K562 (cell line): ENCODE results near the gene ZFP82. TPM values are rescaled to one million over a fixed set of nuclear protein-coding genes. Genes with fewer than 3 reads are reported as not detected.
A peak's percentile ranks its signal among the peaks of the same experiment; 100 is the strongest.

Experiments
- ATAC-seq: fragments of 200-7000 bp; cut with Tn5 transposase; 3 replicates; pipeline ENCODE4 v1.9.1; 2020; ENCODE audit warnings: moderate library complexity
- BruUV-seq: library from RNA; stranded (reverse); fragments of 400-500 nt; replicated peaks from 2 replicates; lab custom pipeline; 2021; lab: Mats Ljungman, UMichigan
- CTCF ChIA-PET: fragments of 300-600 bp; formaldehyde crosslinking; extraction: SDS; loops from one replicate; lab custom pipeline; 2021; ENCODE audit warnings: low intra/inter-chr PET ratio; lab: Yijun Ruan, JAX
- POLR2A ChIA-PET: fragments of 300-600, 350-650 bp; sonication (Branson Sonifier 250); formaldehyde crosslinking; extraction: SDS; loops from one replicate; lab custom pipeline; 2021; ENCODE audit warnings: antibody characterized with exemption, inconsistent platforms; lab: Yijun Ruan, JAX
- DNase-seq, 4 experiments: peaks; one replicate each; pipeline versions ENCODE4 v3.0.0 to v3.0.0-alpha.2; 2011 to 2018; ENCODE audit warnings: low spot score in 3 of 4, mixed read lengths in 3 of 4; ENCODE audit errors: extremely low read depth in 1 of 4
- FAIRE-seq: peaks from 2 replicates; lab custom pipeline; 2011; peaks lifted over from hg19 to GRCh38; lab: Jason Lieb, UNC
- H2AFZ ChIP-seq: 2 replicates; pipeline ENCODE4 v1.6.0; 2011; ENCODE audit warnings: low read depth, low read length, control low read depth, inconsistent platforms
- H3K27ac ChIP-seq: fragments of 200-600 bp; 3 replicates; pipeline ENCODE4 v1.8.0; 2011; ENCODE audit warnings: low read depth, mild to moderate bottlenecking, control low read depth, inconsistent platforms, low read length, moderate library complexity, mixed read lengths; ENCODE audit errors: extremely low read depth
- H3K27me3 ChIP-seq, 2 experiments: fragments of 300-600 bp in 1 of 2; 2 replicates in 1 of 2; 3 replicates in 1 of 2; pipeline versions ENCODE4 v1.6.0 to v1.8.0; 2011; ENCODE audit warnings: inconsistent platforms in 2 of 2, low read length in 2 of 2, mild to moderate bottlenecking in 1 of 2, mixed read lengths in 1 of 2, moderate library complexity in 1 of 2; ENCODE audit not compliant: control insufficient read depth in 2 of 2, insufficient read depth in 2 of 2
- H3K36me3 ChIP-seq: fragments of 300-600 bp; 3 replicates; pipeline ENCODE4 v1.8.0; 2011; ENCODE audit warnings: mild to moderate bottlenecking, low read length, inconsistent platforms; ENCODE audit not compliant: control insufficient read depth, insufficient read depth
- H3K4me1 ChIP-seq, 2 experiments: fragments of 200-600 bp in 1 of 2; replicated peaks in 1 of 2; 2 replicates in 1 of 2; 3 replicates in 1 of 2; pipeline versions ENCODE4 v1.5.1 to v1.8.0; 2011; ENCODE audit warnings: inconsistent platforms in 2 of 2, low read length in 2 of 2, mild to moderate bottlenecking in 1 of 2, mixed read lengths in 1 of 2, moderate library complexity in 1 of 2; ENCODE audit not compliant: control insufficient read depth in 2 of 2, insufficient read depth in 2 of 2
- H3K4me2 ChIP-seq: 2 replicates; pipeline ENCODE4 v1.6.1; 2011; ENCODE audit warnings: low read length, control low read depth, inconsistent platforms, mixed read lengths; ENCODE audit not compliant: insufficient read depth
- H3K4me3 ChIP-seq: fragments of 200-600 bp; sonication (generic), shearing (Covaris generic); 2 replicates; pipeline ENCODE4 v1.5.1; 2016; ENCODE audit warnings: control low read depth, inconsistent platforms
- H3K79me2 ChIP-seq: fragments of 200-600 bp; 3 replicates; pipeline ENCODE4 v1.8.0; 2011; ENCODE audit warnings: low read length, inconsistent platforms; ENCODE audit not compliant: control insufficient read depth, insufficient read depth
- H3K9ac ChIP-seq, 2 experiments: 2 replicates each; pipeline versions ENCODE4 v1.6.0 to v1.6.1; 2011; ENCODE audit warnings: low read depth in 2 of 2, low read length in 2 of 2, control low read depth in 1 of 2, inconsistent platforms in 1 of 2, mild to moderate bottlenecking in 1 of 2, mixed read lengths in 1 of 2; ENCODE audit not compliant: insufficient read depth in 1 of 2
- H3K9me1 ChIP-seq: one replicate; pipeline ENCODE4 v1.6.0; 2011; ENCODE audit warnings: inconsistent platforms, mild to moderate bottlenecking, low read length, moderate library complexity; ENCODE audit not compliant: control insufficient read depth, insufficient read depth
- H3K9me3 ChIP-seq: replicated peaks from 2 replicates; pipeline ENCODE4 v1.5.1; 2011; ENCODE audit warnings: low read depth, low read length, inconsistent platforms; ENCODE audit not compliant: control insufficient read depth, insufficient read depth
- H4K20me1 ChIP-seq: replicated peaks from 2 replicates; pipeline ENCODE4 v1.6.1; 2011; ENCODE audit warnings: low read length, inconsistent platforms, mixed read lengths; ENCODE audit not compliant: control insufficient read depth, insufficient read depth
- IRF2 ChIP-seq: sonication (generic); formaldehyde crosslinking; IDR thresholded peaks from 2 replicates; pipeline ENCODE4 v1.8.1; 2022; ENCODE audit warnings: mild to moderate bottlenecking, missing genetic modification reagents
- KDM4B ChIP-seq, 2 experiments: fragments of 450-650 bp in 1 of 2; sonication (generic) in 1 of 2; IDR thresholded peaks; 2 replicates each; pipeline ENCODE4 v1.6.1; 2016 to 2017; ENCODE audit warnings: borderline replicate concordance in 2 of 2, antibody characterized with exemption in 1 of 2, low read depth in 1 of 2, mild to moderate bottlenecking in 1 of 2
- MBD2 ChIP-seq: sonication (generic); IDR thresholded peaks from 2 replicates; pipeline ENCODE4 v1.6.1; 2016; ENCODE audit warnings: low read depth, borderline replicate concordance
- MXI1 ChIP-seq: IDR thresholded peaks from 2 replicates; pipeline ENCODE4 v1.6.1; 2011; ENCODE audit warnings: low read depth, mild to moderate bottlenecking, improper control_type of control experiment, low read length
- NR3C1 ChIP-seq: sonication (generic); formaldehyde crosslinking; IDR thresholded peaks from 2 replicates; pipeline ENCODE4 v1.8.1; 2022; ENCODE audit warnings: missing genetic modification reagents
- REST ChIP-seq, 2 experiments: fragments of 450-650 bp; formaldehyde crosslinking in 1 of 2; IDR thresholded peaks; 2 replicates each; pipeline versions ENCODE4 v1.4.0 to v1.6.1; 2014 to 2020; ENCODE audit warnings: mild to moderate bottlenecking in 2 of 2, borderline replicate concordance in 1 of 2, low read depth in 1 of 2
- SMARCC2 ChIP-seq: fragments of 450-650 bp; IDR thresholded peaks from 2 replicates; pipeline ENCODE4 v1.6.1; 2017; ENCODE audit warnings: antibody characterized with exemption, moderate library complexity, mild to moderate bottlenecking, low read depth
- TRIM28 ChIP-seq: fragments of 450-650 bp; IDR thresholded peaks from 2 replicates; pipeline ENCODE4 v1.6.1; 2017
- ZNF12 ChIP-seq: sonication (generic); formaldehyde crosslinking; IDR thresholded peaks from 2 replicates; pipeline ENCODE4 v1.4.0; 2020; ENCODE audit warnings: mild to moderate bottlenecking, missing genetic modification reagents
- ZNF124 ChIP-seq: sonication (generic); formaldehyde crosslinking; IDR thresholded peaks from 2 replicates; pipeline ENCODE4 v1.8.1; 2022; ENCODE audit warnings: missing genetic modification reagents
- ZNF436 ChIP-seq: fragments of 250-450, 450-650 bp; sonication (Bioruptor Pico); formaldehyde crosslinking; IDR thresholded peaks from 2 replicates; pipeline ENCODE4 v1.7.0; 2020; ENCODE audit warnings: mild to moderate bottlenecking
- WGBS: fragments of 100-300 bp; shearing (Covaris generic); methylation state at CpG from one replicate; pipeline ENCODE4 v1.1.6; 2016; ENCODE audit warnings: low coverage, mixed read lengths; ENCODE audit not compliant: insufficient coverage; ENCODE audit errors: missing lambda C conversion rate; 5-methylcytosine and 5-hydroxymethylcytosine counted together
- in situ Hi-C: fragments of 300-500 bp; cut with MboI; formaldehyde crosslinking; loops from 4 replicates; pipeline ENCODE4 v1.15.0; 2018; ENCODE audit warnings: inconsistent platforms, mixed read lengths
- intact Hi-C: fragments of 100-400 bp; cut with micrococcal nuclease; formaldehyde crosslinking; loops from 2 replicates; pipeline ENCODE4 v1.14.2; 2022
- polyA plus RNA-seq, 8 experiments: library from polyadenylated mRNA; depleted of rRNA in 4 of 8; stranded (reverse) in 5 of 8; unstranded in 3 of 8; fragments of >200 nt; fragmentation: Nextera tagmentation in 2 of 8; fragmentation: Illumina TruSeq in 1 of 8; extraction: Ambion mirVana in 2 of 8; extraction: Trizol in 1 of 8; gene quantifications; 2 replicates each; pipeline versions ENCODE4 v1.2.1 to v1.2.3, GENCODE V29; 2011 to 2014; ENCODE audit warnings: inconsistent platforms in 1 of 8, missing spikeins in 1 of 8
- total RNA-seq, 7 experiments: library from RNA; depleted of rRNA in 6 of 7; stranded (reverse); fragments of >200 nt in 6 of 7; fragmentation: Illumina TruSeq in 2 of 7; extraction: Trizol in 2 of 7; gene quantifications; 2 replicates each; pipeline versions ENCODE4 v1.2.1 to v1.2.3, GENCODE V29; 2011 to 2021; ENCODE audit warnings: low replicate concordance in 1 of 7

The ZFP82 gene
- total and polyA plus RNA-seq, 9 of the 15 experiments (the other 6 are each of a cell fraction or from before 2014, with no cell fraction given): 2.2 to 7.0 (median 3.0) TPM

GRCh38 chr19:36379510-36379819, 39.0 kb downstream of the ZFP82 start:
- FAIRE-seq (no peak), DNase-seq (no peak), ATAC-seq (no peak)
- Histone ChIP-seq H2AFZ (peak overlapping the region; percentile 78), H3K4me3 (peak overlapping the region; percentile 65; the same call in 1 of the 2 replicates), H3K4me1 (peaks cover 0 to 10% of the 10 kb centered on the region in 2 experiments; a peak in 2 of 5 replicates), H4K20me1 (no peaks in the 10 kb centered on the region), H3K9me1 (no peaks in the 10 kb centered on the region), H3K27ac (no peak overlapping the region), H3K4me2 (peak overlapping the region; percentile 32; the same call in 1 of the 2 replicates), H3K9me3 (peaks cover 3% of the 10 kb centered on the region; the same call in 1 of the 2 replicates), H3K27me3 (no peaks in the 10 kb centered on the region), H3K79me2 (no peaks in the 10 kb centered on the region), H3K9ac (peak overlapping the region in 1 of 2 experiments; percentile 64; a peak in 1 of 4 replicates), H3K36me3 (no peaks in the 10 kb centered on the region)
- in situ Hi-C loops: no loop called here
- POLR2A ChIA-PET: interaction anchor here (0.5 to 2.1 kb wide), 6 partner anchors 11 to 945 kb away, joined by 3 to 10 read pairs (median 3); partner anchors contain the start of gene ZNF566
- no TSS peak for BruUV-seq
- intact Hi-C loops: loop anchor here (2.0 kb wide), 1 partner anchor 113 kb away; no protein-coding TSS in a partner anchor
- CTCF ChIA-PET: no interaction called here
- 64% methylated on average over 7 of the region's 10 CpGs for WGBS
- no peak for TF ChIP-seq KDM4B (IDR thresholded peaks at IDR 0.05; ENCODE audit: borderline replicate concordance in 2 of 2, low read depth in 1 of 2)
- no peak for TF ChIP-seq ZNF124 (CRISPR knock-in tag)
- TF ChIP-seq NR3C1 (CRISPR knock-in tag): no peak
- no peak for TF ChIP-seq TRIM28
- TF ChIP-seq IRF2 (CRISPR knock-in tag): no peak
- TF ChIP-seq MXI1: no peak
- no peak for TF ChIP-seq REST (IDR thresholded peaks at IDR 0.05; ENCODE audit: borderline replicate concordance)
- TF ChIP-seq REST (CRISPR knock-in tag; IDR thresholded peaks at IDR 0.05; ENCODE audit: low read depth): no peak
- no peak for TF ChIP-seq MBD2
- TF ChIP-seq ZNF436 (CRISPR knock-in tag): no peak
- no peak for TF ChIP-seq SMARCC2
- no peak for TF ChIP-seq ZNF12 (CRISPR knock-in tag)
